B cell (primary cell): Measurements from ENCODE around the gene DUS2.

Experiments
- EZH2 ChIP-seq: IDR thresholded peaks from 2 replicates; pipeline ENCODE4 v1.6.1; 2012; ENCODE audit warnings: borderline replicate concordance, low read depth, mild to moderate bottlenecking, moderate library complexity, low read length; ENCODE audit not compliant: insufficient read depth, poor library complexity, severe bottlenecking
- TF ChIP-seq, protein P1 (sequence below): fragments of 200-600 bp; IDR thresholded peaks from one replicate; pipeline ENCODE4 v1.8.0; 2022; ENCODE audit warnings: antibody characterized with exemption, mild to moderate bottlenecking

DNA sequence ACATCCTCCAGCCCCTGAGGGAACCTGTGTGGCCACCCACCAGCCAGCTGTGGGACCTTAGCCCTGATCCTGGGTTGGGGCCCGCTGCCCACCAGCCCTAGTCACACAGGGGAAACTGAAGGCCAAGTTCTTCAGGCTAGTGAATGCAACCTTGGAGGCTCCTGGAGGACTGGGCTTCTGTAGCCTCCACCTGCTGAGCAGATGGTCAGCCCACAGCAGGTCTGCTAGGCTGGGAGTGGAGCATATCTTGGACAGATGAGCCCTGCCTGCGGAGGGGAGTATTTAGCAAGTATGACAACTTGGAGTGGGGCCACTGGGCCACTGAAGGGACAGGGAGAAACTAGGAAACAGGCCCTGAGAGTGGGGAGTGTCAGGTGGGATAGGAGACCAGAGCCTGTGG lies 46.9 kb upstream of the DUS2 start:
- TF ChIP-seq, protein P1, sequence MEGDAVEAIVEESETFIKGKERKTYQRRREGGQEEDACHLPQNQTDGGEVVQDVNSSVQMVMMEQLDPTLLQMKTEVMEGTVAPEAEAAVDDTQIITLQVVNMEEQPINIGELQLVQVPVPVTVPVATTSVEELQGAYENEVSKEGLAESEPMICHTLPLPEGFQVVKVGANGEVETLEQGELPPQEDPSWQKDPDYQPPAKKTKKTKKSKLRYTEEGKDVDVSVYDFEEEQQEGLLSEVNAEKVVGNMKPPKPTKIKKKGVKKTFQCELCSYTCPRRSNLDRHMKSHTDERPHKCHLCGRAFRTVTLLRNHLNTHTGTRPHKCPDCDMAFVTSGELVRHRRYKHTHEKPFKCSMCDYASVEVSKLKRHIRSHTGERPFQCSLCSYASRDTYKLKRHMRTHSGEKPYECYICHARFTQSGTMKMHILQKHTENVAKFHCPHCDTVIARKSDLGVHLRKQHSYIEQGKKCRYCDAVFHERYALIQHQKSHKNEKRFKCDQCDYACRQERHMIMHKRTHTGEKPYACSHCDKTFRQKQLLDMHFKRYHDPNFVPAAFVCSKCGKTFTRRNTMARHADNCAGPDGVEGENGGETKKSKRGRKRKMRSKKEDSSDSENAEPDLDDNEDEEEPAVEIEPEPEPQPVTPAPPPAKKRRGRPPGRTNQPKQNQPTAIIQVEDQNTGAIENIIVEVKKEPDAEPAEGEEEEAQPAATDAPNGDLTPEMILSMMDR, result no peak
- no peak for TF ChIP-seq EZH2
